ENCODE data around the gene ZNF511. TPM values are rescaled to one million over a fixed set of nuclear protein-coding genes. Genes with fewer than 3 reads are reported as not detected.
A peak's percentile ranks its signal among the peaks of the same experiment; 100 is the strongest.

The ZNF511 gene
- total and polyA plus RNA-seq, 9 of the 15 experiments (the other 6 are each of a cell fraction or from before 2014, with no cell fraction given): 0.61 to 69.3 (median 40.1) TPM

GRCh38 chr10:133308421-133309099 is at the start of gene ZNF511, which contains the start of gene TUBGCP2 (continued):
- TF ChIP-seq ZNF165 (CRISPR knock-in tag; IDR thresholded peaks at IDR 0.05; ENCODE audit: borderline replicate concordance) (no peak), TGIF2 (CRISPR knock-in tag; IDR thresholded peaks at IDR 0.05) (peak; percentile 70; the same call in 1 of the 2 replicates), TARDBP (IDR thresholded peaks at IDR 0.05) (0 out of 2 replicates have a peak, but pooled peaks have one; percentile 19), ERF (CRISPR knock-in tag; IDR thresholded peaks at IDR 0.05) (0 out of 2 replicates have a peak, but pooled peaks have one; percentile 20), VEZF1 (CRISPR knock-in tag; IDR thresholded peaks at IDR 0.05) (peak; percentile 93), NBN (IDR thresholded peaks at IDR 0.05; ENCODE audit: low read depth) (no peak), HDAC2 (IDR thresholded peaks at IDR 0.05) (no peak), LARP7 (IDR thresholded peaks at IDR 0.05) (no peak), NUFIP1 (IDR thresholded peaks at IDR 0.05; ENCODE audit: partially characterized antibody) (no peak), ELK1 (CRISPR knock-in tag; IDR thresholded peaks at IDR 0.05) (no peak), NFIC (IDR thresholded peaks at IDR 0.05) (0 out of 2 replicates have a peak, but pooled peaks have one; percentile 37), ZNF41 (CRISPR knock-in tag; conservative IDR thresholded peaks at IDR 0.05) (no peak), ZNF76 (CRISPR knock-in tag; IDR thresholded peaks at IDR 0.05; ENCODE audit: borderline replicate concordance) (no peak), ETS2 (tag; IDR thresholded peaks at IDR 0.05; ENCODE audit: borderline replicate concordance, poor library complexity, severe bottlenecking) (no peak), IRF9 (tag; IDR thresholded peaks at IDR 0.05) (no peak), NCOA6 (IDR thresholded peaks at IDR 0.05) (no peak; the same call in 1 of the 2 replicates), SIN3A (IDR thresholded peaks at IDR 0.05; ENCODE audit: borderline replicate concordance in 2 of 2, control insufficient read depth in 1 of 2, low read depth in 2 of 2, low read length in 2 of 2) (peak; percentile 16 to 47; a peak in 2 of 4 replicates), ATF1 (CRISPR knock-in tag; IDR thresholded peaks at IDR 0.05) (0 out of 2 replicates have a peak, but pooled peaks have one; percentile 18), ATF1 (tag; IDR thresholded peaks at IDR 0.05) (peak; percentile 97), CREB3 (tag; conservative IDR thresholded peaks at IDR 0.05; ENCODE audit: low read depth) (no peak)

All from K562 (cell line).